Uterus (tissue), 4 donors: Measurements from ENCODE around the gene COL1A1. TPM values are rescaled to one million over a fixed set of nuclear protein-coding genes. Genes with fewer than 3 reads are reported as not detected.

Experiments
- DNase-seq, 2 donors: peaks; one replicate each; pipeline ENCODE4 v3.0.0-alpha.2; 2019 to 2020
- H3K27ac ChIP-seq, 2 donors: fragments of 200-600 bp; sonication (generic); 1 replicate in 1 of 2; 2 replicates in 1 of 2; pipeline ENCODE4 v1.5.1; 2016 to 2018
- H3K27me3 ChIP-seq, 2 donors: fragments of 200-600 bp; sonication (generic); one replicate each; pipeline ENCODE4 v1.5.1; 2018 to 2019; ENCODE audit warnings: control low read depth in 1 of 2
- H3K36me3 ChIP-seq, 2 donors: fragments of 200-600 bp; sonication (generic); one replicate each; pipeline ENCODE4 v1.5.1; 2019; ENCODE audit warnings: control low read depth in 1 of 2
- H3K4me1 ChIP-seq, 2 donors: fragments of 200-600 bp; sonication (generic); one replicate each; pipeline ENCODE4 v1.5.1; 2018 to 2019; ENCODE audit warnings: control low read depth in 1 of 2
- H3K4me3 ChIP-seq, 2 donors: fragments of 200-600 bp; sonication (generic); 1 replicate in 1 of 2; 2 replicates in 1 of 2; pipeline ENCODE4 v1.5.1; 2018 to 2019; ENCODE audit warnings: mild to moderate bottlenecking in 1 of 2
- H3K9me3 ChIP-seq, 2 donors: fragments of 200-600 bp; sonication (generic); one replicate each; pipeline ENCODE4 v1.5.1; 2019; ENCODE audit warnings: control low read depth in 1 of 2
- CTCF ChIP-seq, 4 experiments: fragments of 200-600 bp in 2 of 4; fragments of 450-650 bp in 2 of 4; sonication (generic) in 2 of 4; IDR thresholded peaks; one replicate each; pipeline ENCODE4 v1.5.1; 2016 to 2019; ENCODE audit warnings: antibody characterized with exemption in 4 of 4, mild to moderate bottlenecking in 2 of 4, moderate library complexity in 1 of 4
- POLR2A ChIP-seq, 2 donors: fragments of 450-650 bp; IDR thresholded peaks; one replicate each; pipeline ENCODE4 v1.6.1; 2016; ENCODE audit warnings: antibody characterized with exemption in 2 of 2, mild to moderate bottlenecking in 1 of 2, moderate library complexity in 1 of 2
- intact Hi-C: fragments of 100-400 bp; cut with DNase I; formaldehyde crosslinking; loops from one replicate; pipeline ENCODE4 v1.15.1; 2023; ENCODE audit warnings: low total_unique reads
- total RNA-seq, 4 donors: library from RNA; depleted of rRNA in 3 of 4; stranded (reverse); fragments of >200 nt in 3 of 4; gene quantifications; one replicate each; pipeline versions ENCODE4 v1.1.0 to v1.2.4, GENCODE V29; 2014 to 2023
- donor health status: DM: yes; HTN: yes; CAD: no.

COL1A1 gene
- total RNA-seq, 4 donors from 2014 or later: 59.4 to 4,880 (median 491) TPM

DNA sequence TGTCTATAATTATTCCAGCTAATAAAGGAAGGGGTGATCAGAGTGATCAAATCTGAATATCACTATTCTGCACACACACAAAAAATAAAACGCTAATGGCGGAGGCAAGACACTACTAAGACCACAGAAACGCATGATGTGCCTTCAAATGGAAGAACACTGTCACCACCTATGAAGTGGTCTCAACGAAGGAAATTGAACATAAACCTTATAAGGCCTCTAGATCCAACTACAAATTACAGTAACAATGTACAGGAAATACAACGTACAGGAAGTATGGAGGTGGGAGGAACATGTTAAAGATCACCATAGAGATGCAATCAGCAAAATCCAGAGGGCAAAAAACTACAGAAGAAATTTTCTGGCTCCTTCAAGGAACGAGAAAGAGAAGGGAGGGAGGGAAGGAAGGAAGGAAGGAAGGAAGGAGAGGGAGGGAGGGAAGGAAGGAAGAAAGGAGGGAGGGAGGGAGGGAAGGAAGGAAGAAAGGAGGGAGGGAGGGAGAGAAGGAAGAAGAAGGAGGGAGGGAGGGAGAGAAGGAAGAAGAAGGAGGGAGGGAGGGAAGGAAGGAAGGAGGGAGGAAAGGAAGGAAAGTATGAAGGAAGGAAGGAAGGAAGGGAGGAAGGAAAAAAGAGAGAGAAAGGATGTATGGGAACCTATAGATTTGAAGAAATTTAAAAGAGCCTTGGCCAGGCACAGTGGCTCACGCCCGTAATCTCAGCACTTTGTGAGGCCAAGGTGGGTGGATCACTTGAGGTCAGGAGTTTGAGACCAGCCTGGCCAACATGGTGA lies 38.8 kb downstream of the COL1A1 start:
- Histone ChIP-seq H3K9me3 (no peaks in the 10 kb centered on the region), H3K4me1 (no peaks in the 10 kb centered on the region), H3K27me3 (no peaks in the 10 kb centered on the region), H3K27ac (no peak overlapping the region), H3K4me3 (no peak overlapping the region), H3K36me3 (no peaks in the 10 kb centered on the region)
- intact Hi-C loops: no loop called here
- DNase-seq: no peak
- TF ChIP-seq POLR2A (IDR thresholded peaks at IDR 0.05) (no peak), CTCF (IDR thresholded peaks at IDR 0.05) (no peak)

DNA sequence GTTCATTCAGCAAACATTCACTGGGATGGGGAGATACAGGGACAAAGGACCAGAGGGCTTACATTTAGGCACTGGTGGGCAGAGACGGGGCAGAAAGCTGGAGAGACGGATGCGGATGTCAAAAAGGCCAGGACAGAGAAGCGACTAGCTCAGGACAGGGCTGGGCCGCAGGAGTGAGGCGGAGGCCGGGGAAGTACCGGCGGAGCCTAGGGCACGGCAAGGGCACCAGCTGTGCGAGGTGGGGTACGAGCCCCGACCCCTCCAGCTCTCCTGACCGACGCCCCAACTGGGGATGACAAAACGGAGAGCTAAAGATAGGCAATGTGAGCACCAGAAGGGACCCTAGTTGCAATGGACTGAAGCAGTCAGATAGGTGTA lies 39.5 kb downstream of the COL1A1 start:
- H3K4me3 ChIP-seq: peak overlapping the region in 1 of 2 donors; percentile 50
- TF ChIP-seq POLR2A (IDR thresholded peaks at IDR 0.05) (no peak), CTCF (IDR thresholded peaks at IDR 0.05) (no peak)
- no peaks in the 10 kb centered on the region for H3K36me3 ChIP-seq
- peak overlapping the region; percentile 83 to 90 for H3K27ac ChIP-seq
- intact Hi-C loops: no loop called here
- no peaks in the 10 kb centered on the region for H3K27me3 ChIP-seq
- no peaks in the 10 kb centered on the region for H3K9me3 ChIP-seq
- no peaks in the 10 kb centered on the region for H3K4me1 ChIP-seq
- no peak for DNase-seq

DNA sequence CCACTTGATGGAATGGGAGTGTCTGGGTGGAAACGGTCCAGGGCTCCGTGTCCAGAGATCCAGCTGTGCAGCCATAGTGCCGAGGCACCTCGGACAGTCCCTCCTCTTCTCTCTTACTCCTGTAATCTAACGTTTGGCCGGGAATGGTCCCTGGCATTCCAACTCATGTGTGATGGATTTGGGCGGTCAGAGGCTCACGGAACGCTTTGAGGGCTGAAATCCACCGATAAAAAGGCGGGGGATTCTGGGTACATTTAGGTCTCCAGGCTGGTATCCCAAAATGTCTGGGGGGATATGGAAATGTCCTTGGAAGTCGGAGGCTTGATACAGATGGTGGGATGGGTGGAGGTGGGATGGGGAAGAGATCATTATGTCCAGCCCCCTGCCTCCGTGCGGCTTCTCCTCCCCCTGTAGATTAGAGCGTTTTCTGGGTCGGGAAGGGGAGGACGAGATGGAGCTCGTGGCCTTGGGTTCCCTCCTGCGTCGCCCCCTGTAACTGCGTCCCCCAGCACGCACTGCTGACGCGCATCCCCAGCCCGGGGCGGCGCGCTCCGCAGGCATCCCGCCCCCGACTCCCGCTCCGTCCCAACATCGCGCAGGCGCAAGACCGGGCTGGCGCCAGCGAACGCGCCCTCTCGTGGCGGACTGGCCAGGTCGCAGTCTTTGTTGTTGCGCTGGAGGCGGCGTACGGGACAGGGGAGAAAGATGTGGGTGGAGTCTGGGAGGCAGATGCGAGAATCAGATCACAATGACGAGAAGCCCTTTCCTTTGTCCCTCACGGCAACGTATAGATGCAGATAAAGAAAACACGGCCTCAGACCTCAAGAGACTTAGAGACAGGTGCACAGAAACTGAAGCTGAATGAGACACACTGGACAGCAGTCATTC lies 40.2 kb downstream of the COL1A1 start:
- intact Hi-C loops: no loop called here
- no peaks in the 10 kb centered on the region for H3K36me3 ChIP-seq
- H3K4me3 ChIP-seq: peak overlapping the region; percentile 50
- peak; percentile 65 to 74 for TF ChIP-seq POLR2A (IDR thresholded peaks at IDR 0.05)
- peak; percentile 93 to 99 (median 96) for TF ChIP-seq CTCF (IDR thresholded peaks at IDR 0.05)
- no peaks in the 10 kb centered on the region for H3K4me1 ChIP-seq
- H3K9me3 ChIP-seq: no peaks in the 10 kb centered on the region
- H3K27ac ChIP-seq: peak overlapping the region; percentile 83 to 90
- peak; percentile 91 to 96 for DNase-seq
- no peaks in the 10 kb centered on the region for H3K27me3 ChIP-seq

GRCh38 chr17:50157891-50158290 lies 43.5 kb downstream of the COL1A1 start:
- intact Hi-C loops: no loop called here
- peaks cover 0 to 6% of the 10 kb centered on the region in 2 donors for H3K4me1 ChIP-seq
- no peaks in the 10 kb centered on the region for H3K27me3 ChIP-seq
- H3K36me3 ChIP-seq: no peaks in the 10 kb centered on the region
- H3K9me3 ChIP-seq: no peaks in the 10 kb centered on the region
- no peak overlapping the region for H3K27ac ChIP-seq
- no peak for TF ChIP-seq POLR2A (IDR thresholded peaks at IDR 0.05)
- TF ChIP-seq CTCF (IDR thresholded peaks at IDR 0.05): no peak
- no peak overlapping the region for H3K4me3 ChIP-seq
- DNase-seq: no peak
